ENCODE data around the gene HSPB1.
A peak's percentile ranks its signal among the peaks of the same experiment; 100 is the strongest.
"Not testable (repeated sequence)": the region's sequence is repeated elsewhere in the genome, so short reads cannot be mapped to it uniquely, and the experiment has no call there.

HSPB1 gene

DNA sequence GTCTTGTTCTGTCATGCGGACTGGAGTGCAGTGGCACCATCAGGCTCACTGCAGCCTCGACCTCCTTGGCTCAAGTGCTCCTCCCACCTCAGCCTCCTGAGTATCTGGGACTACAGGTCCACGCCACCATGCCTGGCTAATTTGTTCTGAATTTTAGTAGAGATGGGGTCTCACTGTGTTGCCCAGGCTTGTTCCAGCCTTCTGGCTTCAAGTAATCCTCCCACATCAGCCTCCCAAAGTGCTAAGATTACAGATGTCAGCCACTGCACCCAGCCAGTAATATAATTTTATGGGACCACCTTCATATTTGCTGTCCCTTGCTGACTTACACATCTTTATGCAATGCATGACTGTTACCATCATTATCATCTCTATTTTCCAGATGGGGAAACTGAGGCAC lies 1.5 kb upstream of the HSPB1 start:
- Histone ChIP-seq H3K4me3 (no peak overlapping the region), H3K27ac (peak overlapping the region in 7 of 21 experiments; percentile 16 to 98 (median 71))

DNA sequence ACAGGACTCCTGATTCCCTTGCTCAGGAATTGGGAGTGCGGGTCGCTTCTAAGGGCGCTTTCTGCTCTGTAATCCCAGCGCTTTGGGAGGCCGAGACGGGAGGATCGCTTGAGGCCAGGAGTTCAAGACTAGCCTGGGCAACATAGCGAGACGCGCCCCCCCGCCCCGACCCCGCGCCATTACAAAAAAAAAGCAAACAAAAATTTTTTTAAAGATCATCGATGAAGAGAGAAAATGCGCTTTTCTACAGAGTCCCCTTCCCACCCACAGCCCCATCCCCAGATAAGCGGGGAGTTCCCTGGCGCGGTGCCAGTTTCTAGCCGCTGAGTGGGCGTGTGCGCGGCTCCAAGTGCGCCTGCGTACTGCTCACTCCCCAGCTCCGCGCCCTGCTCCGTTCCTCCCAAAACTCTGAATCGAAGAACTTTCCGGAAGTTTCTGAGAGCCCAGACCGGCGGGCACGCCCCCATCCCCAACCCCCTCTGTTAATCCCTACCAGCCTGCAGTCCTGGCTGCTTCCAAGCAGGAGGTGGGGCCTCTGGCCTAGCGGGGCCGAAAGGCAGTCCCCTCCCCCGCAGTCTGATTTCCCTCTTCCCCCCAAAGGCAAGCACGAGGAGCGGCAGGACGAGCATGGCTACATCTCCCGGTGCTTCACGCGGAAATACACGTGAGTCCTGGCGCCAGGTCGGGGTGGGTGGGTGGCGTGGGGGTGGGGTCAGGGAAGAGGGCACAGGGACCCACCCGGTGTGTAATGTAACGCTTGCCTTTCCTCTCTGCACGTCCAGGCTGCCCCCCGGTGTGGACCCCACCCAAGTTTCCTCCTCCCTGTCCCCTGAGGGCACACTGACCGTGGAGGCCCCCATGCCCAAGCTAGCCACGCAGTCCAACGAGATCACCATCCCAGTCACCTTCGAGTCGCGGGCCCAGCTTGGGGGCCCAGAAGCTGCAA lies 1.0 kb downstream of the HSPB1 start:
- Histone ChIP-seq H3K4me3 (peak overlapping the region; percentile 71 to 97 (median 83)), H3K27ac (peak overlapping the region; percentile 79 to 99 (median 93))

DNA sequence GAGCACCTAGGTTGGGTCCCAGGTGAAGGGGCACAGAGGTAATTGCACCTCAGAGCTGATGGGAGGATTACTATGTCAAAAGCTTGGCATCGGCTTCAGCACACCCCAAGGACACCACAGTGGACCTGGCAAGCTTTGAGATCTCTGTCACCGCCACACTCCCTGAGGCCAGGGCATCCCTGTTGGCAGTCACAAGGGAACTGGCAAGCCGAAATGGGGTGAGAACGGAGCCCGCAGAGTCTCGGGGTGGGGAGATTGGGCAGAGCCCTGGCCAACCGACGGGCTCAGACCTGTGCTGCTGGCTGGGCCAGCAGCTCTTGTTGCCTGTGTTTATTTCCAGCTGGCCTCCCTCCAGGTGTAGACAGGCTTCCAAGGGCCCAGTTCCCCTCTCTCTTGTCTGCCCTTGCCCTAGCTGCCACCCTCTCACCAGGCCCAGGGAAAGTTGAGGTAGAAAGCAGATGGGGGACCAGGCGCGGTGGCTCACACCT lies 2.5 kb downstream of the HSPB1 start:
- H3K4me3 ChIP-seq: peak overlapping the region in 4 of 7 experiments; percentile 76 to 97 (median 86)
- peak overlapping the region in 19 of 21 experiments; percentile 49 to 99 (median 93) for H3K27ac ChIP-seq

DNA sequence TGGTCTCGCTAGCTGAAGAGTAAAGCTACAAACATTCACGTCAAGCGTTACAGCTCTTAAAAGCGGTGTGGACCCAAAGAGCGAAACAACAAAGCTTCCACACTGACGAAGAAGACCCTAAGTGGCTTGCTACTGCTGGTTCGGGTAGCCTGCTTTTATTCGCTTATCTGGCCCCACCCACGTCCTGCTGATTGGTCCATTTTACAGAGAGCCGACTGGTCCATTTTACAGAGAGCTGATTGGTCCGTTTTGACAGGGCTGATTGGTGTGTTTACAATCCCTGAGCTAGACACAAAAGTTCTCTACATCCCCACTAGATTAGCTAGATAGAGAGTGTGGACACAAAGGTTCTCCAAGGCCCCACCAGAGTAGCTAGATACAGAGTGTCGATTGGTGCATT lies 6.4 kb downstream of the HSPB1 start:
- not testable (repeated sequence) for H3K27ac ChIP-seq, H3K4me3 ChIP-seq

DNA sequence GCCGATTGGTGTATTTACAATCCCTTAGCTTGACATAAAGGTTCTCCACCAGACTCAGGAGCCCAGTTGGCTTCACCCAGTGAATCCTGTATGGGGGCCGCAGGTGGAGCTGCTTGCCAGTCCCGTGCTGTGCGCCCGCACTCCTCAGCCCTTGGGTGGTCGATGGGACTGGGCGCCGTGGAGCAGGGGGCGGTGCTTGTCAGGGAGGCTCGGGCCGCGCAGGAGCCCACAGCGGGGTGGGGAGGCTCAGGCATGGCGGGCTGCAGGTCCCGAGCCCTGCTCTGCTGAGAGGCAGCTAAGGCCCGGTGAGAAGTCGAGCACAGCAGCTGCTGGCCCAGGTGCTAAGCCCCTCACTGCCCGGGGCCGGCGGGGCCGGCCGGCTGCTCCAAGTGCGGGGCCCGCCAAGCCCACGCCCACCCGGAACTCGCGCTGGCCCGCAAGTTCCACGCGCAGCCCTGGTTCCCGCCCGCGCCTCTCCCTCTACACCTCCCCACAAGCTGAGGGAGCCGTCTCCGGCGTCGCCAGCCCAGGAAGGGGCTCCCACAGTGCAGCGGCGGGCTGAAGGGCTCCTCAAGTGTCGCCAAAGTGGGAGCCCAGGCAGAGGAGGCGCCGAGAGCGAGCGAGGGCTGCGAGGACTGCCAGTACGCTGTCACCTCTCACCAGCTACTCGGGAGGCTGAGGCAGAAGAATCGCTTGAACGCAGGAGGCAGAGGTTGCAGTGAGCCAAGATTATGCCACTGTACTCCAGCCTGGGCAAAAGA lies 7.0 kb downstream of the HSPB1 start:
- H3K4me3 ChIP-seq: not testable (repeated sequence)
- H3K27ac ChIP-seq: peak overlapping the region in 10 of 21 experiments; percentile 26 to 78 (median 60)

DNA sequence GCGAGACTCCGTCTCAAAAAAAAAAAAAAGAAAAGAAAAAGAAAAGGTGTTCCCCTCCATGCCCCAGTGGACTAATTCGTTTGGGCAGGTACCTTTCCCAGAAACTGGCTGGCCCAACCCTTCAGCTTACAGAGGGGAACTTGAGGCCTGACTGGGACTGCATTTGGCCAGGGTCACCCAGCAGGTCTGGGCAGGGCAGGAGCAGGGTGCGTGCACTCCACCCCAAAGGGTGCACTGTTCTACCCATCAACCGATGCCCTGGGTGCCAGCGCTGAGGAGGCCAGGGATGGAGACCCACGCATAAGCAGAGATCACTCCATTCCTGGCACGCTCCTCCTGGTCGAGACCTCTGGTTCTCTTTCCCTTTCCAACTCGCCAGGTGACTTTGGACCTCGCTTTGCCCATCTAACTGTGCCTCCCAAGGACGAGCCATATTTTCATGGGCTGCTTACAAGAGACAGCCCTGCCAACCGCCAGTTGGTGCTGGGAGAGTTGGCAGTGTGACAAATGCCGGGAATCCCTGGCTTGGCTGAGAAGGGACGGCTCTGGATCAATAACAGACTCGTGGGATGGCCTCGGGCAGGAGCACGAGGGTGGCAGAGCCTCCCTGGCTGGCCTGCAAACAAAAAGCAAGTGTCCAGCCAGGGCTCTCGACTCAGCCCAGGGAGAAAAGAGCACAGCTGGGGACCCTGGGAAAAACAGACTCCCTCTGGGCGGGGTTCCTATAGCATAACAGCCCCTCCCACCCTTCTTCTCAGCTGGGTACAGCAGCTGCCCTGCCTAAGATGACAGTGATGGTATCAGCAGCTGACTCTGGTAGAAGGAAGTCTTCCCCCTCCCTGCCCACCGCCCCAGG lies 7.9 kb downstream of the HSPB1 start:
- peak overlapping the region in 1 of 7 experiments; percentile 12 for H3K4me3 ChIP-seq
- H3K27ac ChIP-seq: peak overlapping the region in 14 of 21 experiments; percentile 13 to 83 (median 51)

DNA sequence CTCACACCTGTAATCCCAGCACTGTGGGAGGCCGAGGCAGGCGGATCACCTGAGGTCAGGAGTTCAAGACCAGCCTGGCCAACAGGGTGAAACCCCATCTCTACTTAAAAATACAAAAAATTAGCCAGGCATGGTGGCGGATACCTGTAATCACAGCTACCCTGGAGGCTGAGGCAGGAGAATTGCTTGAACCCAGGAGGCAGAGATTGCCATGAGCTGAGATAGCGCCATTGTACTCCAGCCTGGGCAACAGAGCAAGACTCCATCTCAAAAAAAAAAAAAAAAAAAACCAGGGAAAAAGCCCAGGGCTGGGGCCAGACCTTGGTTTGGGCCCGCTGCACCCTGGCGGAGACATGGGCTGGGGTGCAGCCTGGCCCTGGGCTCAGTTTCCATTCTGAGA lies 9.4 kb downstream of the HSPB1 start:
- H3K27ac ChIP-seq: peak overlapping the region in 1 of 21 experiments; percentile 57
- H3K4me3 ChIP-seq: not testable (repeated sequence)

DNA sequence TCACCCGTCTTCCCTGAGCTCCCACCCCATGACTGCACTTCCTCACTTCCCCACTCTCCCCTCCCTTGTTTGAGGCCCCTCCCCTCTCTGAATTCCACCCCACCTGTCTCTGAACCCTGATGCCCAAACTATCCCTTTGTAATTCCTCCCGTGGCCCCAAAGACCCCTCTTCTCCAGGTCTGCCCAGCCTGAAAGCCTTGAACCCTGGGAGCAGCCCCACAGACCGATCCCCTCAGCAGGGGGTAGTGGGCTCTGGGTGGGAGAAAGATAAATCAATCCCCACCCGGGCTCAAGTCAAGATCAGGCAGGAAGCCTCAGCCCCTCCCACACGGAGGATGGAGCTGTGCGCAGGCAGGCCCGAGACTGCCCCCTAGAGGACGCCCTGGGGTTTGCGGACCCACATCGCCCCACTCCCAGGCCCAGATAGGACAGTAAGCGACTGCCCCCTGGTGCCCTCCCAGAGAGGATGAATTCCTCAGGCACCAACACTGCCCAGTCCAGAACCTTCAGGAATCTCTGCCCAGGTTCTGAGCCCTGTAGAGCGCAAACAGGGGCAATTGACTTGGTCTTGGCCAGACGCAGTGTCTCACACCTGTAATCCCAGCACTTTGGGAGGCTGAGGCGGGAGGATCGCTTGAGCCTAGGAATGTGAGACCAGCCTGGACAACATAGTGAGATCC lies 11.7 kb downstream of the HSPB1 start:
- Histone ChIP-seq H3K4me3 (no peak overlapping the region), H3K27ac (peak overlapping the region in 2 of 21 experiments; percentile 11 to 24)

DNA sequence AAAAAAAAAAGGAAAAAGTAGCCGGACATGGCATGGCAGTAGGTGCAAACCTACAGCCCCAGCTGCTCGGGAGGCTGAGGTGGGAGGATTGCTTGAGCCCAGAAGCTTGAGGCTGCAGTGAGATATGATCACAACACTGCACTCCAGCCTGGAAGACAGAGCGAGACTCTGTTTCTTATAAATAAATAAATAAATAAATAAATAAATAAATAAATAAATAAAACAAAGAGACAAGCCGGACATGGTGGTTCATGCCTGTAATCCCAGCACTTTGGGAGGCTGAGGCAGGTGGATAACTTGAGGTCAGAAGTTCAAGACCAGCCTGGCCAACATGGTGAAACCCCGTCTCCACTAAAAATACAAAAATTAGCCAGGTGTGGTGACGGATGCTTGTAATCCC lies 12.3 kb downstream of the HSPB1 start:
- not testable (repeated sequence) for H3K4me3 ChIP-seq, H3K27ac ChIP-seq

DNA sequence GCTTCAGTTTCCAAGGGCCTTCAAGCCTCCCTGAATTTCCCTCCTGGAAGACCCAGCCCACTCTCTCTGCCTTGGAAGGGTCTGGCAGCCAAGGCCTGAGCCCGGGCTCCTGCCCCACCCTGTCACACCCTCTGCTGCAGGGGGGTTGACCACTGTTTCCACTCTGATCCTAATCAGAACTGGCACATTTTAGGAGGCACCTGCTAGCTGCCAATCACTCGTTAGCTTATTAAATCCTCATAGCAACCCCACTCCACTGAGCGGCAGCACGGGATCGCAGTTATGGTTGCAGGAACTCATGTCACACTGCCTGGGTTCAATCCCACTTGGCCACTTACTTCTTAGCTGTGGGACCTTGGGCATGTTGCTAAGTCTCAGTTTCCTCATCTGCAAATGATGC lies 12.9 kb downstream of the HSPB1 start:
- H3K27ac ChIP-seq: no peak overlapping the region
- H3K4me3 ChIP-seq: no peak overlapping the region

DNA sequence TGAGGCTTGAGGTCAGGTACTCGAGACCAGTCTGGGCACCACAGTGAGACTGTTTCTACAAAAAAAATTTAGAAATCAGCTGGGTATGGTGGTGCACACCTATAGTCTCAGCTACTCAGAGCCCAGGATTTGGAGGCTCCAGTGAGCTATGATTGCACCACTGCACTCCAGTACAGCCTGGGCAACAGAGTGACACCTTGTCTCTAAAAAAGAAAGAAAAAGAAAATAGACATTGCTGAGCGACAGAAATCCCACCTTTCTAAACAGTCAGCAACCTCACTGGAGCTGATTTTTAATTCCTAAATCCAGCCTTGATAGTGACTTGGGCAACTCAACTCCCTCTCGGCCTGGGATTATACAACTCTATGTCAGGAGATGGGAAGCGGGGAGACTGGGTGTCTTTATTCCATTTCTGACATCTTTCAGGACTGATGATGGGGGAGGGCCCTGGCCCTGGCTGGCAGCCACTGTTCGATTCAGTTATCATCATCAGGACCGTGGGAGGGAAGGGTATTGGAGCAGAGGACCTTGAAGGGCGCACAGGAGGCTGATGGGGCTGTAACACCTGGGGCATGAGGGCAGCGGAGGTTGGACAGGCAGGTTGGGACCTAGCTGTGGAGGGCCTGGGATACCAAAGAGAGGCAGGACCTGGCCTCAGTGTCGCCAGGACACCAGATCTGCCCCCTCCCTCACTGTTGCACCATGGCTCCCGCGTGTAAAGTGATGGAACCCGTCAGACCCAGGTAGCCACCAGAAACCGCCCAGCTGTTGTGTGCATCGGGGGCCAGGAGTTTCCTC lies 14.7 kb downstream of the HSPB1 start:
- H3K27ac ChIP-seq: peak overlapping the region in 20 of 21 experiments; percentile 55 to 98 (median 91)
- H3K4me3 ChIP-seq: peak overlapping the region; percentile 52 to 88 (median 69)

DNA sequence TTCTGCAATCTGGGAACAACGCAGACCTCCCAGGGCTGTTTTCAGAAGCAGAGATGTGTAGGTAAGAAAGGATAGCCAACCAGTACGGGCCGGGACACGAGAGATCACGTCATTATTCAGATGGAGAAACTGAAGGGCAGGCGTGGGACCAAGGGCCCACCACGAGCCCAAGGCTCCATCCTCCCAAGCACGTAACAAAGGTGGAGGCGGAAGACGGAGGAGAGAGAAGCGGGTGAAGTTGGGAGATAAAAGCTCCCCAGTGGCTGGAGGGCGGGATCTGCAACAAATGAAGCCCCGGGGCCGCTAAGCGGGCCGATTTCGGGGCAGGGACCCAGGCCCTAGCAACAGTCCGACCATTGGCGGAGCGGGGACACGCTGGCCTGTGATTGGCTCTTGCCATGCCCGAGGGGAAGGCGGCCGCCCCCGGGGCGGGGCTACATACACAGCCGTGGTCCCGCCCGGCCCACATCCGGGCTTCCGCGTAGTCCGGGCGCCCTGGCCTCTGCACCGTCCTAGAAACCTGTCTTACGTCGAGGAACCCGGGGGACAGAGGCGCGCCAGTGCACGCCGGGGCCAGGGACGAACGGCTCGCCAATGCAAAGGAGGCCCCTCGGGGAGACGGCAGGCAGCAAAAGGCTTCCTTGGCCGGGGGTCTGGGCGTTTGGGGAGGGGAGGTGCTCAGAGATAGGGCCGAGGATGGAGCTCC lies 15.5 kb downstream of the HSPB1 start:
- Histone ChIP-seq H3K4me3 (peak overlapping the region; percentile 52 to 88 (median 69)), H3K27ac (peak overlapping the region in 20 of 21 experiments; percentile 72 to 98 (median 91))

DNA sequence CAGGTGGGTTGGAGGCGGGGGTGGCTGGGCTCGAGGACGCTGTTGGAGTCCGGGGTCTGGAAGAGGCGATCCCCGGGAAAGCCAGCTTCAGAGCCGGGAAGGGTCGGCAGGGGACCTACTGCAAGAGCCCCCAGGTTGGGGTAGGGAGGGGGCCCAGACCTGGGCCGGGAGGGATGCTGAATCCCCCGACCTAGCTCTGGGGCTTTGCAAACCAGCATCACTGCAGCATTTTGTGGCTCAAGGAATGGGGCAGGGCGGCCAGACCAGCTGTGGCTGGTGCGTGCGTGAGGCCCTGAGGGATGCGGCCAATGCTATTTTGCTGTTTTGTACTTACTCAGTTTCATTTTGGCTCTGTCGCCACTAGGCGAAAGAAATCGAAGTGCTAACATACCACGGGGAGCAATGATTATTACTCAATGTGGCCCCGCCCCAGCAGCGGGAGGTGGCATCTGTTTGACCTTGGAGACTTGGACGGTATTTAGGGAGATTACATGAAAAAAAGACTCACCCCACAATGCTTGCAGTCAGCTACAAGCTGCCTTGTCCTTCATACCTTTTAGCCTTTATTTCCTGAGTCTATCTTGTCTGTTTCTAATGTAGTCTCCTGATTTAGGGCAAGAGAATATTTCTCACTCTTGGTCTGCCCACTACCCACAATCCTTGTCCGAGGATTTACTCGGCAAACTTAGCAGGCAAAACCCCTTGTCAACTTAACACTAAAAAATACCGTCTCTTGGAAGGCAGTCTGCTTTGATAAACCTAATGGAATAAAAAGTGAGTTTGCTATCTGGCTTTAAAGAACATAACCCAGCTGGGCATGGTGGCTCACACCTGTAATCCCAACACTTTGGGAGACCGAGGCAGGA lies 16.2 kb downstream of the HSPB1 start:
- Histone ChIP-seq H3K4me3 (peak overlapping the region; percentile 52 to 88 (median 69)), H3K27ac (peak overlapping the region in 20 of 21 experiments; percentile 72 to 98 (median 91))

DNA sequence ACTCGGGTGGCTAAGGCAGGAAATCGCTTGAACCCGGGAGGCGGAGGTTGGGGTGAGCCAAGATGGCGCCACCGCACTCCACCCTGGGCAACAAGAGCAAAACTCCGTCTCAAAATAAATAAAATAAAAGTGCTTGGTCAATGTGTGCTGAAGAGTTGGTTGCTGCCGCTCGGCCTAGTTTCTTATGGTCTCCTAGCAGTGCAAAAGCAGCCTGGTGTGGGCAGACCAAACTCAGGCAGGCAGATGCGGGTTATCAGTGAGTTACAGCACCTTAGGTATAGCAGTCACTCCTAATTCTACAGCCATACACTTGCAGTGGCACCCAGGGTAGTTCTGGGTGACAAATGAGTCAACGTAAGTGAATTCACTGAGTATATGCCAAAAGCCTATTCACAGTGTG lies 22.6 kb downstream of the HSPB1 start:
- Histone ChIP-seq H3K27ac (no peak overlapping the region), H3K4me3 (no peak overlapping the region)

DNA sequence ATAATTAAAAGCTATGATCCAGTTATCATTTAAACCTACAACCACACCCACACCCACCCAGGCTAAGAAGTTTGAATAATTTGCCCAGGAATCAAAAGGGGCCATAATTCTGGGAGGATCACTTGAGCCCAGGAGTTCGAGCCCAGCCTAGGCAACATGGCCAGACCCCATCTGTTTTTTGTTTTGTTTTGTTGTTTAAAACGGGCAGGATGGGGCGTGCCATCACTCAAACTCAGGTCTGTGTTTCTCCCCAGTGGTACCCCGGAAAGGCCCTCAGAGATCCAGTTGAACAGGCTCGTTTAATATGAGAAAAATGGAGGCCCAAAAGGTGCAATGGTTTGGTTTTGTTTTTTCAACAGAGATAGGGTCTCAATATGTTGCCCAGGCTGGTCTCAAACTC lies 23.3 kb downstream of the HSPB1 start:
- Histone ChIP-seq H3K27ac (no peak overlapping the region), H3K4me3 (no peak overlapping the region)

DNA sequence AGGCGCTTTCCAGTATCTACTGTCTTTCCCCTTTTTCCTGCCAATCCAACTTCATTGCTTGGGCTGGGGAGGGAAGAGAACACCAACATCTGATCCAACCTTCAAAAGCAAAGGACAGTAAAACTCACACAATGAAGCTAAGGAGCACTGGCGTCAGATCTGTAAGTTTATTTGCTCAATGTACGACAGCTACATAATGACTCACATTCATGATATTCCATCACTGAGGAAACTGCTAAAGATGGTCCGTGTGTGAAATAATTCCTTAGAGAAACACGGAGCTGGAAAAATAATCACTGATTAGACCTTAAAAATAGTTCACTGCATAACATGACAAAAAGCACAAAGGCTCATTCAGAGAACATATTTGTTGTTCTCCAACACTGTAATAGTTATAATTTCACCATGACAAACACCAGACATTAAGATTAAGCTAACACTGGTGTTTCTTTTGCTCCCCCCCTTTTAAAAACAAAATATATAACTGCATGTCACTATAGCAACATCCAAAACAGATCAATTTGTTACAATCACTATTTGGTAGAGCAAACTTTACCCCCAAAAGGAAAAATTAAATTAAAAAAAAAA lies 24.3 kb downstream of the HSPB1 start:
- no peak overlapping the region for H3K27ac ChIP-seq
- H3K4me3 ChIP-seq: no peak overlapping the region
